Choroid plexus epithelial cell (primary cell): ENCODE measurements around the gene LYPD6B.
A peak's percentile ranks its signal among the peaks of the same experiment; 100 is the strongest.

Experiments used
- DNase-seq: peaks from one replicate; pipeline ENCODE4 v3.0.0-alpha.2; 2010; ENCODE audit warnings: low read depth
- H3K4me3 ChIP-seq: 2 replicates; pipeline ENCODE4 v1.5.1; 2011; ENCODE audit warnings: low read depth, mild to moderate bottlenecking, control low read depth, low read length, moderate library complexity
- CTCF ChIP-seq: conservative IDR thresholded peaks from 2 replicates; pipeline ENCODE4 v1.5.1; 2011; ENCODE audit warnings: low read depth, mild to moderate bottlenecking, control low read depth, inconsistent platforms, low read length, moderate library complexity

The LYPD6B gene

DNA sequence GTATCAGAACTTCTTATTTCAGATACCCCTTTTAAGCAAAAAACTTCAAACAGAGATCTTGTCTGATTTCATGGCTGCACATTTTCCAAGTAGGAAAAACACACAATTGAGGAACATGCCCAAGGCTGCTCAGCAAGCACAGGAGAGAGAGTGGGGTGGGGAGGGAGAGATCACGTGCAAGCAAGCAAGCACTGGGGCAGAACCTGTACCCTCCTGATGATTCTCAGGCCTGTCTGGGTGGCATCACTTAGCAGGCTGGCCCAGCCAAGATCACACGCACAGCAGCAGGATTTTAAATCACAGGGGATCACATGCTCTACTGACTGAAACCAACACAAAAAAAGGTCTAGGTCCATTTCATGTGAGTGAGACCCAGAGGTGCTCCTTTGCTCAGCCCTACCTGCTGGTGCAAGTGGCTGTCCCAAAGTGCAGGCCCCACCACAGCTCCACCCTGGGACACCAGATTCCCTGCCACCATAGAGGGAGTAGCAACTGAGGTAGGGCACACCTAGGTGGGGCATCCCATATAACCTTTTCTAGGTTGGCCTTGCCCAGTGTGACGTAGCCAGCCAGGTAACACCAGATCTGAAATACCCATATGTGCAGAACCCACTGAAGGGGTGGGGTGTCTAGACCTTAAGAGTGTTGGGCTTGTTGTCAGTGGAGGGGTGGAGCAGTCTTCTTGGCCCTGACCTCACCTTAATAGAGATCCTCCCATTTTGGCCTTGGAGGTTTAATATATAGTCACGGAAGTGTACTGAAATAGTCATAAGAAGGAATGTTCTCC is 1.8 kb upstream of the LYPD6B start:
- TF ChIP-seq CTCF = no peak
- no peak overlapping the region for H3K4me3 ChIP-seq
- no peak for DNase-seq

- no peak for TF ChIP-seq CTCF
- no peak for DNase-seq
- H3K4me3 ChIP-seq = no peak overlapping the region
Observed at GRCh38 chr2:149037851-149038250, 648 bp upstream of the LYPD6B start.

- no peak for DNase-seq
- no peak overlapping the region for H3K4me3 ChIP-seq
- no peak for TF ChIP-seq CTCF
Observed at GRCh38 chr2:149039213-149039724, 770 bp downstream of the LYPD6B start.

- DNase-seq = peak; percentile 5
- H3K4me3 ChIP-seq = no peak overlapping the region
- peak; percentile 44 for TF ChIP-seq CTCF
Observed at GRCh38 chr2:149040451-149040850, 2.0 kb downstream of the LYPD6B start.

- no peak for DNase-seq
- no peak for TF ChIP-seq CTCF
- no peak overlapping the region for H3K4me3 ChIP-seq
Observed at GRCh38 chr2:149041482-149041881, 3.0 kb downstream of the LYPD6B start.

DNA sequence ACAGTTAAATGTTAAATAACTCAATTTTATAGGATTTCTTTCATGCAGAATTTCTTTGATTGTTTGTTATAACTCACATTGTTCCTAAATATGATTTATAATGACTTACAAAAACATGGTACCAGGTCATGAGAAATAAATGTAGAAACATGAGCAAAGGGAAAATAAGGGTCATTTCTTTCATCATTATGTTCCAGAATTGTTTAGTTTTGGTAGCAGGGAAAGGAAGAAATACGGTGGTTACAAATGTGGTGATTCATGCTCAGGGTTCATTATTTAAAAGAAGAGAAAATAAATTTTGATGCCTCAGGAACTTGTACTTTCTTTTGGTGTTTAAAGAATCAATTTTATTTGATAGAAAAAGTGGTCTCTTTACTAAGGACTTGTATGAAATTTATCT is 4.4 kb downstream of the LYPD6B start:
- no peak for DNase-seq
- H3K4me3 ChIP-seq = no peak overlapping the region
- TF ChIP-seq CTCF = no peak

DNA sequence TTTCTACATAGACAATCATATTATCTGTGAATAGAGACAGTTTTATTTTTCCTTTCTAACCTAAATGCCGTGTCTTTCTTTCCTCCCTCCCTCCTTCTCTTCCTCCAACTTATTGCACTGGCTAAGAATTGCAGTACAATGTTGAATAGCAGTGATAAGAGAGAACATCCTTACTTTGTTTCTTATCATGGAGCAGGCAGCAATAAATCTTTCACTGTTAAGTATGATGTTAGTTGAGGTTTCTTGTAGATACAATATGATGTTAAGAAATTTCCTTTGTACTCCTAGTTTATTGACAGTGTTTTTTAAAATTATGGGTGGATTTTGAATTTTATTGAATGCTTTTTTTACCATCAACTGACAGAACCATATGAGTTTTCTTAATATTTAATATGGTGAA is 6.0 kb downstream of the LYPD6B start:
- no peak for TF ChIP-seq CTCF
- H3K4me3 ChIP-seq = no peak overlapping the region
- DNase-seq = no peak
